Ishikawa (cell line): ENCODE data around the gene RPN2.

Experiments
- CEBPB ChIP-seq: IDR thresholded peaks from 2 replicates; pipeline ENCODE4 v1.6.1; 2012
- CREB1 ChIP-seq: IDR thresholded peaks from 2 replicates; pipeline ENCODE4 v1.6.1; 2012; ENCODE audit warnings: low read depth
- EGR1 ChIP-seq: IDR thresholded peaks from 2 replicates; pipeline ENCODE4 v1.6.1; 2012
- EP300 ChIP-seq: IDR thresholded peaks from 2 replicates; pipeline ENCODE4 v1.6.1; 2012; ENCODE audit warnings: borderline replicate concordance
- FOXM1 ChIP-seq: IDR thresholded peaks from 2 replicates; pipeline ENCODE4 v1.6.1; 2012; ENCODE audit warnings: low read depth, borderline replicate concordance
- MAX ChIP-seq: IDR thresholded peaks from 2 replicates; pipeline ENCODE4 v1.6.1; 2012
- NFIC ChIP-seq: IDR thresholded peaks from 2 replicates; pipeline ENCODE4 v1.6.1; 2012
- RAD21 ChIP-seq: IDR thresholded peaks from 2 replicates; pipeline ENCODE4 v1.6.1; 2012; ENCODE audit warnings: low read depth
- TAF1 ChIP-seq: IDR thresholded peaks from 2 replicates; pipeline ENCODE4 v1.6.1; 2012; ENCODE audit warnings: low read depth, mild to moderate bottlenecking
- TCF12 ChIP-seq: IDR thresholded peaks from 2 replicates; pipeline ENCODE4 v1.6.1; 2012; ENCODE audit warnings: low read depth
- TEAD4 ChIP-seq: IDR thresholded peaks from 2 replicates; pipeline ENCODE4 v1.6.1; 2012
- YY1 ChIP-seq: IDR thresholded peaks from 2 replicates; pipeline ENCODE4 v1.6.1; 2012; ENCODE audit warnings: low read depth
- ZBTB7A ChIP-seq: IDR thresholded peaks from 2 replicates; pipeline ENCODE4 v1.6.1; 2012; ENCODE audit warnings: low read depth
- TF ChIP-seq, protein P1 (sequence below): IDR thresholded peaks from 2 replicates; pipeline ENCODE4 v1.6.1; 2012
- TF ChIP-seq, protein P2 (sequence below): IDR thresholded peaks from 2 replicates; pipeline ENCODE4 v1.6.1; 2012; ENCODE audit warnings: low read depth, mild to moderate bottlenecking

The RPN2 gene

GRCh38 chr20:37137547-37137946 is 41.6 kb upstream of the RPN2 start:
- TF ChIP-seq RAD21 (no peak), MAX (no peak), EP300 (no peak), ZBTB7A (no peak), TCF12 (no peak), CREB1 (no peak), YY1 (no peak), TAF1 (no peak), CEBPB (no peak)

DNA sequence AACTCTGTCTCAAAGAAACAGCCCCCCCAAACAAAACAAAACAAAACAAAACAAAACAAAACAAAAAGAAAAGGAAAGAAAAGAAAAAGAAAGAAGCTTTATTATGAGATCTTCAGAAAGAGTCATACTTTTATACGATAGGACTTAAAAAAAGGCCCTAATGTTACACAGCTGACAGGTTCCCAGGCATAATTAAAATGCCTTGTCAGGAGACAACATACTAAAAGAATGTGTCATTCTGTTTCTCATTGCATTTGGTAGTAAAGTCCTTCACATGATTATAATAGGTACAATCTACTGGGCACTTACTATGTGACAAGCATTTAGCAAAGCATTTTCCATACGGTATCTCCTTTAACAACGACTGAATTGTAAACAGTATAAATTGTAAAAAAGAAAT is 36.4 kb upstream of the RPN2 start:
- TF ChIP-seq TEAD4, result no peak
- TF ChIP-seq ZBTB7A, result no peak
- TF ChIP-seq, protein P1, sequence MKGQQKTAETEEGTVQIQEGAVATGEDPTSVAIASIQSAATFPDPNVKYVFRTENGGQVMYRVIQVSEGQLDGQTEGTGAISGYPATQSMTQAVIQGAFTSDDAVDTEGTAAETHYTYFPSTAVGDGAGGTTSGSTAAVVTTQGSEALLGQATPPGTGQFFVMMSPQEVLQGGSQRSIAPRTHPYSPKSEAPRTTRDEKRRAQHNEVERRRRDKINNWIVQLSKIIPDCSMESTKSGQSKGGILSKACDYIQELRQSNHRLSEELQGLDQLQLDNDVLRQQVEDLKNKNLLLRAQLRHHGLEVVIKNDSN, result no peak
- TF ChIP-seq TCF12, result no peak
- TF ChIP-seq NFIC, result no peak
- no peak for TF ChIP-seq FOXM1
- no peak for TF ChIP-seq EGR1
- no peak for TF ChIP-seq CREB1
- no peak for TF ChIP-seq CEBPB
- no peak for TF ChIP-seq EP300
- TF ChIP-seq TAF1, result no peak
- no peak for TF ChIP-seq RAD21
- no peak for TF ChIP-seq MAX
- TF ChIP-seq, protein P2, sequence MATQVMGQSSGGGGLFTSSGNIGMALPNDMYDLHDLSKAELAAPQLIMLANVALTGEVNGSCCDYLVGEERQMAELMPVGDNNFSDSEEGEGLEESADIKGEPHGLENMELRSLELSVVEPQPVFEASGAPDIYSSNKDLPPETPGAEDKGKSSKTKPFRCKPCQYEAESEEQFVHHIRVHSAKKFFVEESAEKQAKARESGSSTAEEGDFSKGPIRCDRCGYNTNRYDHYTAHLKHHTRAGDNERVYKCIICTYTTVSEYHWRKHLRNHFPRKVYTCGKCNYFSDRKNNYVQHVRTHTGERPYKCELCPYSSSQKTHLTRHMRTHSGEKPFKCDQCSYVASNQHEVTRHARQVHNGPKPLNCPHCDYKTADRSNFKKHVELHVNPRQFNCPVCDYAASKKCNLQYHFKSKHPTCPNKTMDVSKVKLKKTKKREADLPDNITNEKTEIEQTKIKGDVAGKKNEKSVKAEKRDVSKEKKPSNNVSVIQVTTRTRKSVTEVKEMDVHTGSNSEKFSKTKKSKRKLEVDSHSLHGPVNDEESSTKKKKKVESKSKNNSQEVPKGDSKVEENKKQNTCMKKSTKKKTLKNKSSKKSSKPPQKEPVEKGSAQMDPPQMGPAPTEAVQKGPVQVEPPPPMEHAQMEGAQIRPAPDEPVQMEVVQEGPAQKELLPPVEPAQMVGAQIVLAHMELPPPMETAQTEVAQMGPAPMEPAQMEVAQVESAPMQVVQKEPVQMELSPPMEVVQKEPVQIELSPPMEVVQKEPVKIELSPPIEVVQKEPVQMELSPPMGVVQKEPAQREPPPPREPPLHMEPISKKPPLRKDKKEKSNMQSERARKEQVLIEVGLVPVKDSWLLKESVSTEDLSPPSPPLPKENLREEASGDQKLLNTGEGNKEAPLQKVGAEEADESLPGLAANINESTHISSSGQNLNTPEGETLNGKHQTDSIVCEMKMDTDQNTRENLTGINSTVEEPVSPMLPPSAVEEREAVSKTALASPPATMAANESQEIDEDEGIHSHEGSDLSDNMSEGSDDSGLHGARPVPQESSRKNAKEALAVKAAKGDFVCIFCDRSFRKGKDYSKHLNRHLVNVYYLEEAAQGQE, result no peak
- no peak for TF ChIP-seq YY1

- TF ChIP-seq, protein P2, result no peak
- TF ChIP-seq CREB1, result no peak
- no peak for TF ChIP-seq TCF12
- TF ChIP-seq RAD21, result no peak
- TF ChIP-seq EGR1, result no peak
- TF ChIP-seq CEBPB, result no peak
- TF ChIP-seq FOXM1, result no peak
- no peak for TF ChIP-seq TAF1
- TF ChIP-seq NFIC, result no peak
- no peak for TF ChIP-seq ZBTB7A
- TF ChIP-seq MAX, result no peak
- TF ChIP-seq EP300, result no peak
- TF ChIP-seq TEAD4, result no peak
- TF ChIP-seq YY1, result no peak
Measured at GRCh38 chr20:37144856-37145404, 34.2 kb upstream of the RPN2 start.

- TF ChIP-seq MAX (no peak), EP300 (no peak)
Measured at GRCh38 chr20:37147250-37147649, 31.9 kb upstream of the RPN2 start.

GRCh38 chr20:37151529-37151928 is 27.6 kb upstream of the RPN2 start:
- no peak for TF ChIP-seq CEBPB
- TF ChIP-seq ZBTB7A, result no peak
- no peak for TF ChIP-seq RAD21
- TF ChIP-seq TAF1, result no peak
- TF ChIP-seq NFIC, result no peak

GRCh38 chr20:37152284-37152683 is 26.8 kb upstream of the RPN2 start:
- TF ChIP-seq TEAD4, result no peak
- no peak for TF ChIP-seq CEBPB
- TF ChIP-seq EGR1, result no peak
- no peak for TF ChIP-seq TCF12
- TF ChIP-seq FOXM1, result no peak
- TF ChIP-seq, protein P1, result no peak
- TF ChIP-seq NFIC, result no peak
- TF ChIP-seq, protein P2, result no peak
- no peak for TF ChIP-seq TAF1
- no peak for TF ChIP-seq ZBTB7A
- no peak for TF ChIP-seq RAD21
- no peak for TF ChIP-seq MAX
- TF ChIP-seq CREB1, result no peak
